K562 (cell line): Measurements from ENCODE around the gene ZNF574. TPM values are rescaled to one million over a fixed set of nuclear protein-coding genes. Genes with fewer than 3 reads are reported as not detected.

Experiments
- GATA2 ChIP-seq: sonication (generic); formaldehyde crosslinking; IDR thresholded peaks from 2 replicates; pipeline ENCODE4 v1.4.0; 2020; ENCODE audit warnings: mild to moderate bottlenecking, missing genetic modification reagents
- ZNF197 ChIP-seq: fragments of 200-800 bp; sonication (Bioruptor generic); IDR thresholded peaks from 2 replicates; pipeline ENCODE4 v1.6.1; 2016; ENCODE audit warnings: low read depth, missing genetic modification characterization, missing compliant biosample characterization
- ZNF695 ChIP-seq: fragments of 450-650 bp; formaldehyde crosslinking; IDR thresholded peaks from 2 replicates; pipeline ENCODE4 v1.4.0; 2020; ENCODE audit warnings: mild to moderate bottlenecking, moderate library complexity
- ZNF766 ChIP-seq: fragments of 200-800 bp; sonication (Bioruptor generic); conservative IDR thresholded peaks from 2 replicates; pipeline ENCODE4 v1.6.1; 2016; ENCODE audit warnings: missing genetic modification characterization, missing compliant biosample characterization
- polyA plus RNA-seq, 8 experiments: library from polyadenylated mRNA; depleted of rRNA in 4 of 8; stranded (reverse) in 5 of 8; unstranded in 3 of 8; fragments of >200 nt; fragmentation: Nextera tagmentation in 2 of 8; fragmentation: Illumina TruSeq in 1 of 8; extraction: Ambion mirVana in 2 of 8; extraction: Trizol in 1 of 8; gene quantifications; 2 replicates each; pipeline versions ENCODE4 v1.2.1 to v1.2.3, GENCODE V29; 2011 to 2014; ENCODE audit warnings: inconsistent platforms in 1 of 8, missing spikeins in 1 of 8
- total RNA-seq, 7 experiments: library from RNA; depleted of rRNA in 6 of 7; stranded (reverse); fragments of >200 nt in 6 of 7; fragmentation: Illumina TruSeq in 2 of 7; extraction: Trizol in 2 of 7; gene quantifications; 2 replicates each; pipeline versions ENCODE4 v1.2.1 to v1.2.3, GENCODE V29; 2011 to 2021; ENCODE audit warnings: low replicate concordance in 1 of 7
- TF ChIP-seq, protein P1 (sequence below), 2 experiments: fragments of 450-650 bp; IDR thresholded peaks; 2 replicates each; pipeline ENCODE4 v1.6.1; 2016; ENCODE audit warnings: mild to moderate bottlenecking in 2 of 2, borderline replicate concordance in 1 of 2, low read depth in 1 of 2, moderate library complexity in 1 of 2
- TF ChIP-seq, protein P2 (sequence below): fragments of 450-650 bp; formaldehyde crosslinking; IDR thresholded peaks from 2 replicates; pipeline ENCODE4 v1.4.0; 2022; ENCODE audit warnings: missing genetic modification characterization
- TF ChIP-seq, protein P3 (sequence below): sonication (generic); formaldehyde crosslinking; IDR thresholded peaks from 2 replicates; pipeline ENCODE4 v1.8.0; 2023; ENCODE audit warnings: missing genetic modification reagents, mild to moderate bottlenecking, borderline replicate concordance
- TF ChIP-seq, protein P4 (sequence below): sonication (generic); formaldehyde crosslinking; IDR thresholded peaks from 2 replicates; pipeline ENCODE4 v1.8.1; 2023; ENCODE audit warnings: mild to moderate bottlenecking, missing genetic modification reagents

The ZNF574 gene
- total and polyA plus RNA-seq, 9 of the 15 experiments (the other 6 are each of a cell fraction or from before 2014, with no cell fraction given) = 0.24 to 20.7 (median 8.4) TPM

DNA sequence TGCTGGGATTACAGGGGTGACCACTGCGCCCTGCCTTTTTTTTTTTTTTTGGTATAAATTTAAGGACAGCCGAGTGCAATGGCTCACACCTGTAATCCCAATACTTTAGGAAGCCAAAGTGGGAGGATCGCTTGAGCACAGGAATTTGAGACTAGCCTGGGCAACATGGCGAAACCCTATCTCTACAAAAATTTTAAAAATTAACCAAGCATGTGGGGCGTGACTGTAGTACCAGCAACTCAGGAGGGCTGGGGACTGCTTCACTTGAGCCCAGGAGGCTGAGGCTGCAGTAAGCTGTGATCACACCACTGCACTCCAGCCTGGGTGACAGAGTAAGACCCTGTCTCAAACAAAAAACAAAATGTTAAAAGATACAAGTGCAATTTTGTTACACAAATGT, 21.5 kb downstream of the ZNF574 start (continued):
- TF ChIP-seq, protein P1, sequence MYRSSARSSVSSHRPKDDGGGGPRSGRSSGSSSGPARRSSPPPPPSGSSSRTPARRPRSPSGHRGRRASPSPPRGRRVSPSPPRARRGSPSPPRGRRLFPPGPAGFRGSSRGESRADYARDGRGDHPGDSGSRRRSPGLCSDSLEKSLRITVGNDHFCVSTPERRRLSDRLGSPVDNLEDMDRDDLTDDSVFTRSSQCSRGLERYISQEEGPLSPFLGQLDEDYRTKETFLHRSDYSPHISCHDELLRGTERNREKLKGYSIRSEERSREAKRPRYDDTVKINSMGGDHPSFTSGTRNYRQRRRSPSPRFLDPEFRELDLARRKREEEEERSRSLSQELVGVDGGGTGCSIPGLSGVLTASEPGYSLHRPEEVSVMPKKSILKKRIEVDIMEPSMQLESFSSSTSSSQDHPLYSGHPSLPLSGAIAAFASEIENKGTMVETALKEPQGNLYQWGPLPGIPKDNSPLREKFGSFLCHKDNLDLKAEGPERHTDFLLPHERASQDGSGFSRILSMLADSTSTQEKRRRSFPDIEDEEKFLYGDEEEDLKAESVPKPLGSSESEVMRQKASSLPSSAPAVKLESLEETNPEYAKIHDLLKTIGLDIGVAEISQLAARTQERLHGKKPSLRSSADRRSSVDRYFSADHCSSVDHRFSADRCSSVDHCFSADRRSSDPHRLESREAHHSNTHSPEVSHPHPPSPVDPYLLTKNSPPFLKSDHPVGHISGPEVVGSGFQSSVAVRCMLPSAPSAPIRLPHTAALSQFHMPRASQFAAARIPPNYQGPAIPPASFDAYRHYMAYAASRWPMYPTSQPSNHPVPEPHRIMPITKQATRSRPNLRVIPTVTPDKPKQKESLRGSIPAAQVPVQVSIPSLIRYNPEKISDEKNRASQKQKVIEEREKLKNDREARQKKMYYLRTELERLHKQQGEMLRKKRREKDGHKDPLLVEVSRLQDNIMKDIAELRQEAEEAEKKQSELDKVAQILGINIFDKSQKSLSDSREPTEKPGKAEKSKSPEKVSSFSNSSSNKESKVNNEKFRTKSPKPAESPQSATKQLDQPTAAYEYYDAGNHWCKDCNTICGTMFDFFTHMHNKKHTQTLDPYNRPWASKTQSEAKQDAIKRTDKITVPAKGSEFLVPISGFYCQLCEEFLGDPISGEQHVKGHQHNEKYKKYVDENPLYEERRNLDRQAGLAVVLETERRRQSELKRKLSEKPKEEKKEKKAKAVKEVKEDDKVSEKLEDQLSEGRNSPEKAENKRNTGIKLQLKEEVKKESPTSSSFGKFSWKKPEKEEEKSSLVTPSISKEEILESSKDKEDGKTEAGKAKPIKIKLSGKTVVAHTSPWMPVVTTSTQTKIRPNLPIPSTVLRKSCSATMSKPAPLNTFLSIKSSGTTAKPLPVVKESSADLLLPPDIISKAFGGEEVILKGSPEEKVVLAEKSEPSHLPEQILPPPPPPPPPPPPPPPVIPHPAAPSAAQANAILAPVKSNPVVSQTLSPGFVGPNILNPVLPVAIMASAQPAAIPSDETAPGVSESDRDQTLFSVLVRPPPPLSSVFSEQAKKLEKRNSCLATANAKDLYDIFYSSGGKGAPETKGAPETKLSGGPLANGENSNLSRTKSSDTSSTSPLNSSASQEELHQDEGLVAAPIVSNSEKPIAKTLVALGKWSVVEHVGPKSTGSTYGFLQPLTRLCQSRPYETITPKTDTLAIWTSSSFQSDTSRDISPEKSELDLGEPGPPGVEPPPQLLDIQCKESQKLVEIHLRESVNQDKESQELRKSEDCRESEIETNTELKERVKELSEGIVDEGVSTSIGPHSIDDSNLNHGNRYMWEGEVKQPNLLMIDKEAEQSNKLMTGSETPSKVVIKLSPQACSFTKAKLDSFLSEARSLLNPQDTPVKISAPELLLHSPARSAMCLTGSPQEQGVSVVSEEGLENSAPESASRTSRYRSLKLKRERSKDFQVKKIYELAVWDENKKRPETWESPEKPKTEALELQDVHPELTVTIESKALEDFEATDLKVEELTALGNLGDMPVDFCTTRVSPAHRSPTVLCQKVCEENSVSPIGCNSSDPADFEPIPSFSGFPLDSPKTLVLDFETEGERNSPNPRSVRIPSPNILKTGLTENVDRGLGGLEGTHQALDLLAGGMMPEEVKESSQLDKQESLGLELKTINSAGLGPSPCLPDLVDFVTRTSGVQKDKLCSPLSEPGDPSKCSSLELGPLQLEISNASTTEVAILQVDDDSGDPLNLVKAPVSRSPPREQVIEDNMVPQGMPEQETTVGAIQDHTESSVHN (IDR thresholded peaks at IDR 0.05; ENCODE audit: borderline replicate concordance in 1 of 2, low read depth in 1 of 2) = no peak
- no peak for TF ChIP-seq ZNF766 (CRISPR knock-in tag)
- TF ChIP-seq GATA2 (CRISPR knock-in tag) = no peak
- no peak for TF ChIP-seq ZNF695 (CRISPR knock-in tag)
- TF ChIP-seq, protein P2, sequence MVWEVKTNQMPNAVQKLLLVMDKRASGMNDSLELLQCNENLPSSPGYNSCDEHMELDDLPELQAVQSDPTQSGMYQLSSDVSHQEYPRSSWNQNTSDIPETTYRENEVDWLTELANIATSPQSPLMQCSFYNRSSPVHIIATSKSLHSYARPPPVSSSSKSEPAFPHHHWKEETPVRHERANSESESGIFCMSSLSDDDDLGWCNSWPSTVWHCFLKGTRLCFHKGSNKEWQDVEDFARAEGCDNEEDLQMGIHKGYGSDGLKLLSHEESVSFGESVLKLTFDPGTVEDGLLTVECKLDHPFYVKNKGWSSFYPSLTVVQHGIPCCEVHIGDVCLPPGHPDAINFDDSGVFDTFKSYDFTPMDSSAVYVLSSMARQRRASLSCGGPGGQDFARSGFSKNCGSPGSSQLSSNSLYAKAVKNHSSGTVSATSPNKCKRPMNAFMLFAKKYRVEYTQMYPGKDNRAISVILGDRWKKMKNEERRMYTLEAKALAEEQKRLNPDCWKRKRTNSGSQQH (CRISPR knock-in tag) = no peak
- TF ChIP-seq, protein P3, sequence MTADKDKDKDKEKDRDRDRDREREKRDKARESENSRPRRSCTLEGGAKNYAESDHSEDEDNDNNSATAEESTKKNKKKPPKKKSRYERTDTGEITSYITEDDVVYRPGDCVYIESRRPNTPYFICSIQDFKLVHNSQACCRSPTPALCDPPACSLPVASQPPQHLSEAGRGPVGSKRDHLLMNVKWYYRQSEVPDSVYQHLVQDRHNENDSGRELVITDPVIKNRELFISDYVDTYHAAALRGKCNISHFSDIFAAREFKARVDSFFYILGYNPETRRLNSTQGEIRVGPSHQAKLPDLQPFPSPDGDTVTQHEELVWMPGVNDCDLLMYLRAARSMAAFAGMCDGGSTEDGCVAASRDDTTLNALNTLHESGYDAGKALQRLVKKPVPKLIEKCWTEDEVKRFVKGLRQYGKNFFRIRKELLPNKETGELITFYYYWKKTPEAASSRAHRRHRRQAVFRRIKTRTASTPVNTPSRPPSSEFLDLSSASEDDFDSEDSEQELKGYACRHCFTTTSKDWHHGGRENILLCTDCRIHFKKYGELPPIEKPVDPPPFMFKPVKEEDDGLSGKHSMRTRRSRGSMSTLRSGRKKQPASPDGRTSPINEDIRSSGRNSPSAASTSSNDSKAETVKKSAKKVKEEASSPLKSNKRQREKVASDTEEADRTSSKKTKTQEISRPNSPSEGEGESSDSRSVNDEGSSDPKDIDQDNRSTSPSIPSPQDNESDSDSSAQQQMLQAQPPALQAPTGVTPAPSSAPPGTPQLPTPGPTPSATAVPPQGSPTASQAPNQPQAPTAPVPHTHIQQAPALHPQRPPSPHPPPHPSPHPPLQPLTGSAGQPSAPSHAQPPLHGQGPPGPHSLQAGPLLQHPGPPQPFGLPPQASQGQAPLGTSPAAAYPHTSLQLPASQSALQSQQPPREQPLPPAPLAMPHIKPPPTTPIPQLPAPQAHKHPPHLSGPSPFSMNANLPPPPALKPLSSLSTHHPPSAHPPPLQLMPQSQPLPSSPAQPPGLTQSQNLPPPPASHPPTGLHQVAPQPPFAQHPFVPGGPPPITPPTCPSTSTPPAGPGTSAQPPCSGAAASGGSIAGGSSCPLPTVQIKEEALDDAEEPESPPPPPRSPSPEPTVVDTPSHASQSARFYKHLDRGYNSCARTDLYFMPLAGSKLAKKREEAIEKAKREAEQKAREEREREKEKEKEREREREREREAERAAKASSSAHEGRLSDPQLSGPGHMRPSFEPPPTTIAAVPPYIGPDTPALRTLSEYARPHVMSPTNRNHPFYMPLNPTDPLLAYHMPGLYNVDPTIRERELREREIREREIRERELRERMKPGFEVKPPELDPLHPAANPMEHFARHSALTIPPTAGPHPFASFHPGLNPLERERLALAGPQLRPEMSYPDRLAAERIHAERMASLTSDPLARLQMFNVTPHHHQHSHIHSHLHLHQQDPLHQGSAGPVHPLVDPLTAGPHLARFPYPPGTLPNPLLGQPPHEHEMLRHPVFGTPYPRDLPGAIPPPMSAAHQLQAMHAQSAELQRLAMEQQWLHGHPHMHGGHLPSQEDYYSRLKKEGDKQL = no peak
- TF ChIP-seq, protein P4, sequence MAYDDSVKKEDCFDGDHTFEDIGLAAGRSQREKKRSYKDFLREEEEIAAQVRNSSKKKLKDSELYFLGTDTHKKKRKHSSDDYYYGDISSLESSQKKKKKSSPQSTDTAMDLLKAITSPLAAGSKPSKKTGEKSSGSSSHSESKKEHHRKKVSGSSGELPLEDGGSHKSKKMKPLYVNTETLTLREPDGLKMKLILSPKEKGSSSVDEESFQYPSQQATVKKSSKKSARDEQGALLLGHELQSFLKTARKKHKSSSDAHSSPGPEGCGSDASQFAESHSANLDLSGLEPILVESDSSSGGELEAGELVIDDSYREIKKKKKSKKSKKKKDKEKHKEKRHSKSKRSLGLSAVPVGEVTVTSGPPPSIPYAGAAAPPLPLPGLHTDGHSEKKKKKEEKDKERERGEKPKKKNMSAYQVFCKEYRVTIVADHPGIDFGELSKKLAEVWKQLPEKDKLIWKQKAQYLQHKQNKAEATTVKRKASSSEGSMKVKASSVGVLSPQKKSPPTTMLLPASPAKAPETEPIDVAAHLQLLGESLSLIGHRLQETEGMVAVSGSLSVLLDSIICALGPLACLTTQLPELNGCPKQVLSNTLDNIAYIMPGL (CRISPR knock-in tag) = no peak
- TF ChIP-seq ZNF197 = no peak
